Right lobe of liver (tissue), 4 donors: ENCODE data around the gene SPATA13.

Experiments
- CTCF ChIP-seq, 4 donors: fragments of 200-600 bp in 3 of 4; fragments of 450-650 bp in 1 of 4; IDR thresholded peaks; one replicate each; pipeline versions ENCODE4 v1.5.1 to v1.8.0; 2016 to 2022; ENCODE audit warnings: antibody characterized with exemption in 4 of 4, mild to moderate bottlenecking in 2 of 4
- POLR2A ChIP-seq: fragments of 450-650 bp; IDR thresholded peaks from one replicate; pipeline ENCODE4 v1.6.1; 2017; ENCODE audit warnings: antibody characterized with exemption, mild to moderate bottlenecking
- donor health status: DM: no; HTN: no; CAD: no.
- donor health status: DM: no; HTN: no; CAD: no.
- donor health status: DM: no; HTN: yes; CAD: no.

GRCh38 chr13:24172071-24172470 is 11.6 kb downstream of the SPATA13 start:
- no peak for TF ChIP-seq CTCF (IDR thresholded peaks at IDR 0.05)
- TF ChIP-seq POLR2A = no peak
